NCI-H2227 treated with DMSO at 0.1 percent for 48 hours (cell line): ENCODE results near the gene ART5.
"Not testable (repeated sequence)": the region's sequence is repeated elsewhere in the genome, so short reads cannot be mapped to it uniquely, and the experiment has no call there.

Experiments used
- DNase-seq: peaks from one replicate; lab custom pipeline; 2025; lab: John Stamatoyannopoulos, UW

ART5 gene

GRCh38 chr11:3616721-3617460 is 24.9 kb downstream of the ART5 start:
- no peak for DNase-seq

DNA sequence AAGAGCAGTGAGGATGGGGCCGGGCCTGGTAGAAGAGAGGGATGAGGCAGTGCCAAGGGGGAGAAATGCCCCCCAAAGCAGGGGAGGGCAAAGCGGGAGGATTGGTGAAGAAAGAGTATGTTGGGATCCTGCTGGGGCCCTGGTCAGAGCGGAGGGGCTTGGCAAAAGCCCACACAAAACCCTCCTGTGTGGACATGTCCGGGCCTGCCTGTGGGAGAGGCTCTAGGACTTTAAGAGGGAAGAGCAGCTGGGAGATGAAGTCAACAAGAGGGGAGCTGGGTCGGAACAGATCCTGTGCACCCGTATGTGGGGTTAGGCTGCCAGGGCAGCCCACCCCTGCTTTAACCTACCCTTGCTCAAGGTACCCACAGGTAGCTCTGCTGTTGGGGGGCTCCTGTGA is 25.8 kb downstream of the ART5 start:
- DNase-seq, result no peak

DNA sequence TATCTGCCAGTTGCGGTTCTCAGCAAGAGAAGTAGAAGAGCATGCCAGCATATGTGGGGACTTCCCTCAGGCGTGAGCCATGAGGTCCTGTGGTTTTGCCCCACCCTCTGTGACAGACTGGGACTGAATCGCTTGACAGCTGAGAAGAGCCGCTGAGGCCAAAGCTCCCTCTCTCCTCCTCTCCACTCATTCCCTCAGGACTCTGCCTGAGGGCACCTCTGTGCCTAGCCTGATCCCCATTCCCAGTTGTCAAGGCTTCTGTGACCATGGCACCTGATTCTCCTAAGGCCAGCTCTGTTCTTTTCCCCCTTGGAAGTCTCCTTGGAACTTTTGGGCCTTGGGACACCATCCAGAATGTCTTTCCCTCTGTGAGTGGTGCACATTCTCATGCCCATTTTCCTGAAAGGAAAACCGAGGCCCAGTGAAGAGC is 27.0 kb downstream of the ART5 start:
- no peak for DNase-seq

DNA sequence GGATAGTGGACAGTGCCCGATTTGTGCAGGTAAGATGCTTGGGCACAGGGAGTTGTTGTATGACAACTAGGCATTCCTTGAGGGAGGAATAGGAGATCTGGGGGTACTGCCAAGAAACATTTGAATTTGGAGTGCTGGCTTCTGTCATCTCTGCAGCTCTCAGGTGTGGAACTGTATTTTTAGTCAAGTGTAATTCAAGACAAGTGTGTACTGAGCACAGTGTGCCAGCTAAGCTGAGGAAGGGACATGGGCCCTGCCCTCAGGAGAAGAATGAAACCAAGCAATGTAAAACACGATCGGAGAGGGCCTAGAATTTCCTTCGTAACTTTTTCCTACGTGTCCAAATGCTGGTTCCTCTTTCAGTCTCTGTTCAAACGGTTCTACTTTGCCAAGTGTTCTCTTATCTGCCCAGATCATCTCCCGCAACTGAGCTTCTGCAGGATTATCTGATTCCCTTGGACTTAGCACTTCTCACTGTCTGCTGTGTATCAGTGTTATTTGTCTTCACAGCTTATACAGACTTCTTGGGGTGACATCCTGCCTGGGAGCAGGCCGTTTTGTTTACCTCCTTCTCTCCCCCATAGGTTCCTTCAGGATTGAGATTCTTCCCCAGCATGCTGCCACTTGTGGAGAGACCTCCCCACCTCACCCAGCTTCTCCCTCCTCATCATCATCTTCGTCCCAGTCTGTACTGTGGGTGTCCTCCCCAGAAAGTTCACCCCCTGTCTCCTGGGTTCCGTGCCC is 27.6 kb downstream of the ART5 start:
- no peak for DNase-seq

GRCh38 chr11:3611976-3612678 is 29.7 kb downstream of the ART5 start:
- no peak for DNase-seq

- DNase-seq, result no peak
These were observed 30.9 kb downstream of the ART5 start for GRCh38 chr11:3610846-3611245.

DNA sequence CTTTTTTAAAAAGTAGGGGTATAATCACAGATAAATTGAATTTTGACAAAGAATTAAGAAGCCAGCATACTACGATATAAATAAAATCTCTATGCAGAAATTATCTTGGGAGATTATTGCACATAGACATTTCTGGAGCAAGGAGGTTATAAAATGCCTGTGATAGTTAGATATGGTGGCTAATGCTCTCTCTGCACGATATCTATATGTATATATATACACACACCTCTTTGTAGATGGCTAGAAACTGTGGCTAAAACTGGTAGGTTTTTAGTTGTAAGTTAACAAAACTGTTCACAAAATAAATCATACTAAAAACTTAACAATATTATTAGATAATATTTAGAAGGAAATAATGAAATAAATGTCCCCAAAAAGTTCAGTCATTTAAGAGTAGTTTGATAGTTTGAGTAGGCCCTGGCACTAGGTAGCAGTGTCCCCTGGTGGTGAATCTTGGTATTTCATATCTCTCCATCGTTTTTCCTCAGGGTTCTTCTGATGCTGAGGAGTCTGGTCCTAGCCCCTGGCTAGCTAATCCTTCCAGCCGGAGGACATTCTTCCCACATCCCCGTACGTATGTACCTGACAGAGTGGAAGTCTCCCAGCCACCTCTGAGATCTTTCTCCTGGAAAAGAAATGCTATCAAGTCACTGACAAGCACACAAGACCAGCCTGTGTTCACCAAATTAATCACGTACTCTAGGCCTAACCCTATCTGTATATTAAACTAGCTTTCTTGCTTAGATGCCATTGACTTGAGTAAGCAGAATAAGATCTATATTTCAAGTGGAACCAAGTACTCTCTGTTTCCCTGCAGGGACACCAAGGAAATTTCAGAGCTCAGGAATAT is 32.2 kb downstream of the ART5 start:
- peak; percentile 31 for DNase-seq

DNA sequence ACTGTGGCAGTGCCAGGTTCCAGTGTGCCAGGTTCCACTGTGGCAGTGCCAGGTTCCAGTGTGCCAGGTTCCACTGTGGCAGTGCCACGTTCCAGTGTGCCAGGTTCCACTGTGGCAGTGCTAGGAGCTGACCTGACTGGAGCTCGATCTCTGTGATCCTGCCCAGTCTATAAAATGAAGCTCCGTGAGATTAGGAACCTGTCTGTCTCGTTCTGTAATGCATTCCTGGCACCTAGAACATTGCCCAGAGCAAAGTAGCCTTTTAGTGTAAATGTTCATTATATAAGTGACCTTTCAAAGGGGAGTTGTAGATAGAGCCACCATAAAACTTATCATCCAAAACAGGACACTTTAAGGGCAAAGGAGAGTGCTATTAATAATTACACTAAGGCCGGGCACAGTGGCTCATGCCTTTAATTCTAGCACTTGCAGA is 36.0 kb downstream of the ART5 start:
- no peak for DNase-seq

GRCh38 chr11:3605283-3605662 is 36.5 kb downstream of the ART5 start:
- no peak for DNase-seq

DNA sequence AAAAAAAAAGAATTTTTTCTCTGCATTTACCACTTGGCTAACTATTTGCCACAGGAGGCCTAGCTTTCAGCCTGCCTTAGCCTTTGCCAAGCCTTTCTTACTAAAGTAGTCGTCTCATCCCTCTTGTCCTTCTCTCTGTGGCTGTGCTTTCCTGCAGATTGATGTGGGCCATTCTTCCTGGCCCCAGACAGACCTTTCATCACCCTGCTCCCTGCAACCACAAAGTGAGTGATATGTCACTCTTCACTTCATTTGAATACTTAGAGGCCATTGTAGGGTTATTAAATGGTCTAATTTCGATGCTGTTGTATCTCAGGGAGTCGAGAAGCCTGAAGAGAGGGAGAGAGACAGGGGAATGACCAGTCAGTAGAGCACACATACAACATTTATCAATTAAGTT is 37.6 kb downstream of the ART5 start:
- no peak for DNase-seq

GRCh38 chr11:3600201-3600600 is 41.6 kb downstream of the ART5 start:
- not testable (repeated sequence) for DNase-seq

DNA sequence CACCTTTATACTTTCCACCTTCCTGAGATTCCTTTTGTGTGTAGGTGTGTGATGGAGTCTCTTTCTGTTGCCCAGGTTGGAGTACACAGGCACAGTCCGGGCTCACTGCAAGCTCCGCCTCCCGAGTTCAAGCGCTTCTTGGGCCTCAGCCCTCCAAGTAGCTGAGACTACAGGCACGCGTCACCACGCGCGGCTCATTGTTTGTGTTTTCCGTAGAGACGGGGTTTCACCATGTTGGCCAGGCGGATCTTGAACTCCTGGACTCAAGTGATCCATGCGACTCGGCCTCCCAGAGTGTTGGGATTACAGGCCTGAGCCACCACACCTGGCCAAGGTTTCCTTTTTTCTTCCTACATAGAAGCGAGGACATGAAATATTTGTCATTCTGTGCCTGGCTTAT is 44.0 kb downstream of the ART5 start:
- not testable (repeated sequence) for DNase-seq

DNA sequence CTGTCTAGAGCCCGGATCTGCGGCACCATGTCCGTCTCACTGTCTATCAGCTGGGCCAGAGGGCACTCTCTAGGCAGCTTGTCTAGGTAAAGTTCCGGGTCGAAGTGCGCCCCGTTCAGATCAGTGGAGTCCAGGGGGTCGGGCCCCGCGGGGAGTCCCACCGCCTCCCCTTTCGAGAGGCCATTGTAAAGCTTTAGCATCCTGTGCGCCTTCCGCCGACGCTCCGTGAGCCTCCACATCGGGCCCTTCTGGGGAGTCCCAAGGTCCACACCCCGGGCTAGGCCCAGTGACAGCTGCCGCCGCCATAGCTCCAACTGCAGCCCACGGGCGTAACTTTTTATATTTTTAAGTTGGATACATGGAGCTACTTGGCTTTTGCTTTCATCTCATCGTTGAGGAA is 50.5 kb downstream of the ART5 start:
- DNase-seq, result not testable (repeated sequence)

GRCh38 chr11:3590193-3590592 is 51.6 kb downstream of the ART5 start:
- DNase-seq, result not testable (repeated sequence)

DNA sequence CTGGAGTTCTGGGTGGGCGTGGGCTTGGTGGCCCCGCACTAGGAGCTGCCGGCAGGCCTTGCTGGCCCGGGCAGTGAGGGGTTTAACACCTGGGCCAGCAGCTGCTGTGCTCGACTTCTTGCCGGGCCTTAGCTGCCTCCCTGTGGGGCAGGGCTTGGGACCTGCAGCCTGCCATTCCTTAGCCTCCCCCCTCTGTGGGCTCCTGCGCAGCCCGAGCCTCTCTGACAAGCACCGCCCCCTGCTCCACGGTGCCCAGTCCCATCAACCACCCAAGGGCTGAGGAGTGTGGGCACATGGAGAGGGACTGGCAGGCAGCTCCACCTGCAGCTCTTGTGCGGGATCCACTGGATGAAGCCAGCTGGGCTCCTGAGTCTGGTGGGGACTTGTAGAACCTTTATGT is 53.0 kb downstream of the ART5 start:
- DNase-seq, result not testable (repeated sequence)
